PFSK-1 (cell line): ENCODE data around the gene CASQ1.

Experiments used
- FOXP2 ChIP-seq: optimal IDR thresholded peaks from 2 replicates; pipeline ENCODE3; 2011; ENCODE audit warnings: borderline replicate concordance, control low read depth, inconsistent platforms; ENCODE audit not compliant: insufficient read depth; ENCODE audit errors: extremely low read length, extremely low read depth
- POLR2AphosphoS5 ChIP-seq: IDR thresholded peaks from 2 replicates; pipeline ENCODE4 v1.6.1; 2012; ENCODE audit warnings: low read depth, mild to moderate bottlenecking, control low read depth, low read length, moderate library complexity
- SIN3A ChIP-seq: IDR thresholded peaks from 2 replicates; pipeline ENCODE4 v1.6.1; 2012; ENCODE audit warnings: mild to moderate bottlenecking, low read length, moderate library complexity, borderline replicate concordance; ENCODE audit not compliant: insufficient read depth
- TAF1 ChIP-seq: IDR thresholded peaks from 2 replicates; pipeline ENCODE4 v1.6.1; 2012; ENCODE audit warnings: low read length, control low read depth, borderline replicate concordance; ENCODE audit not compliant: insufficient read depth
- TF ChIP-seq, protein P1 (sequence below), 2 experiments: IDR thresholded peaks; 2 replicates each; pipeline versions ENCODE4 v1.6.1 to v1.8.0; 2011 to 2012; ENCODE audit warnings: low read depth in 2 of 2, low read length in 2 of 2, control low read depth in 1 of 2, inconsistent platforms in 1 of 2, mild to moderate bottlenecking in 1 of 2, moderate library complexity in 1 of 2; ENCODE audit not compliant: insufficient read depth in 1 of 2

The CASQ1 gene

DNA sequence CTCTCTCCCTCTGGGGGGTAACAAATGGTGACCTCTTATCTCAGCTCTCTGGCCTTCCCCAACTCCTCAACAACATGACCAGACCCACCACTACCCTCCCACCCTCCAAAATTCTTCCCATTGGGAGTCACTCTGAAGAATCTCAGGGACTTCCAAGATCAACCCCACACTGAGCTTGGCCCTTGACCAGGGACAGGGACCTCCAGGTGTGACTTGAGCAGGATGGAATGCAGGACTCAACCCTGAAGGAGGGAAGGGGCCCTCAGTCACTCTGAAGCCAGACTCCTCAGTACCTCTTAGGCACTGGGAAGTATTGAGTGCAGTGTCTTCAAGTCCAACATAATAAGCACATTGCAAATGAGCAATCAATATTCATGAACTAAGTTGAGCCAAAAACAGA, 1.9 kb downstream of the CASQ1 start:
- TF ChIP-seq, protein P1, sequence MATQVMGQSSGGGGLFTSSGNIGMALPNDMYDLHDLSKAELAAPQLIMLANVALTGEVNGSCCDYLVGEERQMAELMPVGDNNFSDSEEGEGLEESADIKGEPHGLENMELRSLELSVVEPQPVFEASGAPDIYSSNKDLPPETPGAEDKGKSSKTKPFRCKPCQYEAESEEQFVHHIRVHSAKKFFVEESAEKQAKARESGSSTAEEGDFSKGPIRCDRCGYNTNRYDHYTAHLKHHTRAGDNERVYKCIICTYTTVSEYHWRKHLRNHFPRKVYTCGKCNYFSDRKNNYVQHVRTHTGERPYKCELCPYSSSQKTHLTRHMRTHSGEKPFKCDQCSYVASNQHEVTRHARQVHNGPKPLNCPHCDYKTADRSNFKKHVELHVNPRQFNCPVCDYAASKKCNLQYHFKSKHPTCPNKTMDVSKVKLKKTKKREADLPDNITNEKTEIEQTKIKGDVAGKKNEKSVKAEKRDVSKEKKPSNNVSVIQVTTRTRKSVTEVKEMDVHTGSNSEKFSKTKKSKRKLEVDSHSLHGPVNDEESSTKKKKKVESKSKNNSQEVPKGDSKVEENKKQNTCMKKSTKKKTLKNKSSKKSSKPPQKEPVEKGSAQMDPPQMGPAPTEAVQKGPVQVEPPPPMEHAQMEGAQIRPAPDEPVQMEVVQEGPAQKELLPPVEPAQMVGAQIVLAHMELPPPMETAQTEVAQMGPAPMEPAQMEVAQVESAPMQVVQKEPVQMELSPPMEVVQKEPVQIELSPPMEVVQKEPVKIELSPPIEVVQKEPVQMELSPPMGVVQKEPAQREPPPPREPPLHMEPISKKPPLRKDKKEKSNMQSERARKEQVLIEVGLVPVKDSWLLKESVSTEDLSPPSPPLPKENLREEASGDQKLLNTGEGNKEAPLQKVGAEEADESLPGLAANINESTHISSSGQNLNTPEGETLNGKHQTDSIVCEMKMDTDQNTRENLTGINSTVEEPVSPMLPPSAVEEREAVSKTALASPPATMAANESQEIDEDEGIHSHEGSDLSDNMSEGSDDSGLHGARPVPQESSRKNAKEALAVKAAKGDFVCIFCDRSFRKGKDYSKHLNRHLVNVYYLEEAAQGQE (IDR thresholded peaks at IDR 0.05; ENCODE audit: insufficient read depth in 1 of 2, low read depth in 2 of 2, low read length in 2 of 2), result no peak
- no peak for TF ChIP-seq SIN3A

DNA sequence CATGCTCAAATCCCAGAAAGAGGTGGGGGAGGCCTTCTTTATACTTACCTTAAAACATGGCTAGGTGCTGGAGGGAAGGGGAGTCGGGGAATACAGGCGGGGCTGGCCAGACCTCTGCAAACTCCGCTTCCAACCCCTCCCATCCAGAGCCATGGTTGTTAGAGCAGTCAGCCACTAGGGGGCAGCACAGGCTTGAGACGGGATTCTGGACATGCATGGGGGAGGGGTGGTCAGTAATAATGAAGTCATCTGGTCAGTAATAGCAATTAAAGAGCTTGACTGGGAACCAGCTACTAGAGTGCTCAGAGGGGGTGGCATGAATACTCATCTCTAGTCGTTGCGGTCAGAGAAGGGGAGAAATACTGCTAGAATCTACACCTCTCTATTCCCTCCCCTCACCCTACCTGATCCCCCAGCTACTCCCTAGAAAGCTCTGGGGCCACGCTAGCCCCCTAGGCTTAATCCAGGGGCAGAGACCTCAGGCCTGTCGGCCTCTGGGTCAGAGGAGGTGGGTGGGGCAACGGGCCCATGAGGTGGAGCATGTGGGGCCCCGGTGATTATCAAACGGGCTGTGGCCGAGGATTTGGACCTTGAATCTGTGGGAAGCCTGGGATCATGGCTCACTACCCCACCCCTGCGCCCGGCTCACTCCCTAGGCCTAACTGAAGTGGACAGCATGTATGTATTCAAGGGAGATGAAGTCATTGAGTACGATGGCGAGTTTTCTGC, 2.9 kb downstream of the CASQ1 start:
- peak; percentile 25 for TF ChIP-seq FOXP2
- TF ChIP-seq, protein P1 (IDR thresholded peaks at IDR 0.05; ENCODE audit: insufficient read depth in 1 of 2, low read depth in 2 of 2, low read length in 2 of 2), result no peak

DNA sequence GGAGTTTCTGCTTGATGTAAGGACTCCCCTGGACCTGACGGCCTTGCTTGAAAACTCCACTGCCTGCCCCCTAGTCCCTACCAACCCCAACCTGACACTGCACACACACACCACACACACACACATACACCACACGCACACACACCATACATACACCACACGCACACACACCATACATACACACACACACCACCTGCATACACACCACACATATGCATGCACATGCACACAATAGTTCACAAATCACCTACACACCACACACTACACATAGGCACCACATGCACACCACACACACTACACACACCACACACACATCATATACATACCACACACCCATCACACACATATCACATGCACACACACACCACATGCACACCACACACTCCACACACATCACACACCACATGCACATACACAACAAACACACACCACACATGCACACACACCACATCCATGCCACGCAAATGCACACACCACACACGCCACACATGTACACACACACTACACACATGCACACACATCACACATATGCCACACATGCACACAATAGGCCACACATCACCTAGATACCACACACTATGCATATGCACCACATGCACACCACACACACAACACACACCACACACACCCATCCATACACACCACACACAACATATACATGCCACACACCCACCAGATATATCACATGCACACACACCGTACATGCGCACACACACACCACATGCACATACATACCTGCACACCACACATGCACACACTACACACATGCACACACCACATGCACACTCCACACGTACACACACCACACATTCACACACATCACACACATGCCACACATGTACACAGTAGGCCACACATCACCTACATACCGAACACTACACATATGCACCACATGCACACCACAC, 3.7 kb downstream of the CASQ1 start:
- TF ChIP-seq, protein P1 (IDR thresholded peaks at IDR 0.05; ENCODE audit: insufficient read depth in 1 of 2, low read depth in 2 of 2, low read length in 2 of 2), result no peak
- TF ChIP-seq TAF1 (no peak), POLR2AphosphoS5 (no peak), SIN3A (no peak), FOXP2 (no peak)

DNA sequence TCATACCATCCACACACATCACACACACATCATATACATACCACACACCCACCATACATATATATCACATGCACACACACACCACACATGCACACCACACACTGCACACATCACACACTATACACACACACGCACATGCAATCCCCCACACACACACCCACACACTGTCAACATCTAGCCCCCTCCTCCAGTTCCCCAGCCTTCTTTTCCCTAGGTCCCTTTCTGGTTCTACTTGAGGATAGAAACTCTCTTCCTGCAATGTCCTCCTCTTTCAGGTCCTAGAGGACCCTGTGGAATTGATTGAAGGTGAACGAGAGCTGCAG, 4.3 kb downstream of the CASQ1 start:
- no peak for TF ChIP-seq SIN3A
- no peak for TF ChIP-seq FOXP2

DNA sequence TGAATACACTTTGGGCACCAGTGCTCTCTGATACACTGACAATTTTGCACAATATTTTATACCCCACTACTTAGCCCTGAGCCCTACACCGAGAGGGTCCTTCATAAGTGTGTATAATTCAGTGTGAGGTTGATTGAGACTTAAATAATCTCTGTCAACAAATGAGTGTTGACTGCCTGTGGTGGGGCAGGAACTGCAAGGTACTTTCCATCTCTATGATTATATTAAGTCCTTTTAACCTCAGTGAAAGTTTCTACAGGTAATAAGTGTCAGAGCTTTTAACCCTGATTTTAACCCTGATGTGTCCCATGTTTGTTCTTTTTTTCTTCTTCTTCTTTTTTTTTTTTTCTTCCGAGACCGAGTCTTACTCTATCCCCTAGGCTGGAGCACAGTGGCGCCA, 5.8 kb downstream of the CASQ1 start:
- TF ChIP-seq TAF1 (no peak), SIN3A (no peak), FOXP2 (no peak), POLR2AphosphoS5 (no peak)
- TF ChIP-seq, protein P1 (IDR thresholded peaks at IDR 0.05; ENCODE audit: insufficient read depth in 1 of 2, low read depth in 2 of 2, low read length in 2 of 2), result no peak
